Measurements from ENCODE around the gene TMEM236.

The TMEM236 gene

DNA sequence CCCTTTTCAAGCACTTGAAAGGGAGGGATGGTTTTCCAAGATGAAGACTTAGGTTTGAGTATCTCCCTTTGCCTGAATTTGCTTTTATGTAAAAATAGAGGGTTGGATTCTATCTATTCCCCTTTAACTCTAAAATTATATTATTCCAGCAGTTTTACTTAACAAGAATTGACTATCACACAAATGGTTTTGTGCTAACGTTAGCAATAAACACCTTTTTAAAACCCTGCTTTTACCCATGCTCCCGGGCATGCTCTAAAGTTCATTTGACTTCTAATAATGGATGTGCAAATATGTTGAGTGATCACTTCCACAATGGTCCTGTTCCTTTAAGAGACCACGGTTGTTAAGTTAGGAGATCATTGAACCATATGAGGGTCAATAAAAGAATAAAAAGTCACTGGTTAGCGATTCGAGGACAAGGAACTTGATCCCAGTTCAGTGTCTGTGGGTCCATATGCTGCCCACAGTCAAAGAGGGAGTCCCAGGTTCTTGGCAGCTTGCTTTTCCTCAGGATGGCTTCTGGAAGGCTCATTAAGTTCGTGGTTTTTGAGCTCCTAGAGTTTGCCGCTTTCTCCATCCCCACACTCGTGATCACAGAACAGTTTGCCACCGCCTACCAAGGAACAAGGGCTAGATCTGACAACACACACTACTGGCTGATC is at the start of gene TMEM236:
TMEM236 (plus strand) TSS at position 421 of the 665 bp plus-strand sequence; CDS start at position 516, 95 bp downstream.
- in situ Hi-C loops (cut with MboI; ENCODE audit: low sequenced_read_pairs, unreplicated experiment), result no loop called here
- TF ChIP-seq, protein P1, sequence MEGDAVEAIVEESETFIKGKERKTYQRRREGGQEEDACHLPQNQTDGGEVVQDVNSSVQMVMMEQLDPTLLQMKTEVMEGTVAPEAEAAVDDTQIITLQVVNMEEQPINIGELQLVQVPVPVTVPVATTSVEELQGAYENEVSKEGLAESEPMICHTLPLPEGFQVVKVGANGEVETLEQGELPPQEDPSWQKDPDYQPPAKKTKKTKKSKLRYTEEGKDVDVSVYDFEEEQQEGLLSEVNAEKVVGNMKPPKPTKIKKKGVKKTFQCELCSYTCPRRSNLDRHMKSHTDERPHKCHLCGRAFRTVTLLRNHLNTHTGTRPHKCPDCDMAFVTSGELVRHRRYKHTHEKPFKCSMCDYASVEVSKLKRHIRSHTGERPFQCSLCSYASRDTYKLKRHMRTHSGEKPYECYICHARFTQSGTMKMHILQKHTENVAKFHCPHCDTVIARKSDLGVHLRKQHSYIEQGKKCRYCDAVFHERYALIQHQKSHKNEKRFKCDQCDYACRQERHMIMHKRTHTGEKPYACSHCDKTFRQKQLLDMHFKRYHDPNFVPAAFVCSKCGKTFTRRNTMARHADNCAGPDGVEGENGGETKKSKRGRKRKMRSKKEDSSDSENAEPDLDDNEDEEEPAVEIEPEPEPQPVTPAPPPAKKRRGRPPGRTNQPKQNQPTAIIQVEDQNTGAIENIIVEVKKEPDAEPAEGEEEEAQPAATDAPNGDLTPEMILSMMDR (IDR thresholded peaks at IDR 0.05; ENCODE audit: borderline replicate concordance, control extremely low read depth, extremely low read depth, insufficient read depth, missing control alignments), result no peak
- DNase-seq (ENCODE audit: low spot score), result no peak

GRCh38 chr10:17703706-17704105 is 48.3 kb upstream of the TMEM236 start:
- DNase-seq (ENCODE audit: low spot score), result no peak
- TF ChIP-seq, protein P1 (IDR thresholded peaks at IDR 0.05; ENCODE audit: borderline replicate concordance, control extremely low read depth, extremely low read depth, insufficient read depth, missing control alignments), result no peak
- in situ Hi-C loops (cut with MboI; ENCODE audit: low sequenced_read_pairs, unreplicated experiment), result no loop called here

DNA sequence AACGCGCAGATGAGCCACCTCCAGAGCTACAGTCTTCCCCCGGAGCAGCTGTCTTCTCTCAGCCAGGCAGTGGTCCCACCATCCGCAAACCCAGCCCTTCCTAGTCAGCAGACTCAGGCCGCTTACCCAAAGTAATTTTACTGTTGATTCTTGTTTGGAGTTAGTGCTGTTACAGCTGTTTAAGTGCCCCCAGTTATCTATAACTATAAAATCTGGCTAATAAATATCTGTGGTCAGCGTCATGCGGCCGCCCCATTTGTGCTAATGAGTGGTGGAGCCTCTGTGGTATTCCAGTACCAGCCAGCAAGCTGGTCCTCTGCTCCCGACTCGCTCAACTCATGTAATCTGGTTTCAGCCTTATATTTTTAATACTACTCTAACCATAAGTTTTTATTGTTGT is 43.2 kb upstream of the TMEM236 start:
- DNase-seq (ENCODE audit: low spot score), result no peak
- TF ChIP-seq, protein P1 (IDR thresholded peaks at IDR 0.05; ENCODE audit: borderline replicate concordance, control extremely low read depth, extremely low read depth, insufficient read depth, missing control alignments), result no peak
- in situ Hi-C loops (cut with MboI; ENCODE audit: low sequenced_read_pairs, unreplicated experiment), result no loop called here

DNA sequence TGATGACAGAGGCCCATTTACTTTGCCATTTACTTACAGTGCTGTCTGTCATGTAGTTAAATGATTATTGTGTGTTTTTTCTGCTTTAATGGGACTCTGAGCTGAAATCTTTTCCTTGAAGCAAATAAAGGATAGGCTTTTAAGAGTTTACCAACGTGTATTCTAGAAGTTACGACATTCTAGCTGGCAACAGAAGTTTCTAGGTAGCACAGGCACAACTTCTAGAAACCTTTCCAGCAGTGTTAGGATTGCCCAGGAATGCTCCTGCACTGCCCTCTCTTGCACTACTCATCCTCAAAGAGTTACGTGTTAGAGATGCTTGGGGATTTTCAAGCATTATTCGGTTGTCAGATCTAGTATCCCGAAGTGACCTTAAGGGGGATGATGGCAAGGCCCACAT is 42.5 kb upstream of the TMEM236 start:
- in situ Hi-C loops (cut with MboI; ENCODE audit: low sequenced_read_pairs, unreplicated experiment), result no loop called here
- TF ChIP-seq, protein P1 (IDR thresholded peaks at IDR 0.05; ENCODE audit: borderline replicate concordance, control extremely low read depth, extremely low read depth, insufficient read depth, missing control alignments), result no peak
- DNase-seq (ENCODE audit: low spot score), result no peak

DNA sequence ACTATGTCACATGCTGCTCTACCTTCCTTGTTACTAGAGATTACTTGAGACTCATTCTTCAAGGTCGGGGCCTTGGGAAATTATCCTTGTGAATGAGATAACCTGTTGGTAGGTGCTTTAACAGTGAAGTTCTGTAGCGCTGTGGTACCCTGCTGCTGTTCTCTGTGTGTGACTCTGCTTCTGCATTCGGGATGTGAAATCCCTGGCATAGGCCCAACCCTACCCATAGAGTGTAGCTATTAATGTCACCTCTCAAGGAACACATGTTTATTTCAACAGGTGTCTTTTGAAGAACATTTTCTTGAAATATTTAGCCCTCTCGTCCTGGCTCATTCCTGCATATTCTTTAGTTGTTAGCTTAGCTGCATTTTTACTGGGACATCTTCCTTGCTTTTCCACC is 41.8 kb upstream of the TMEM236 start:
- no peak for DNase-seq (ENCODE audit: low spot score)
- TF ChIP-seq, protein P1 (IDR thresholded peaks at IDR 0.05; ENCODE audit: borderline replicate concordance, control extremely low read depth, extremely low read depth, insufficient read depth, missing control alignments), result no peak
- in situ Hi-C loops (cut with MboI; ENCODE audit: low sequenced_read_pairs, unreplicated experiment), result no loop called here

DNA sequence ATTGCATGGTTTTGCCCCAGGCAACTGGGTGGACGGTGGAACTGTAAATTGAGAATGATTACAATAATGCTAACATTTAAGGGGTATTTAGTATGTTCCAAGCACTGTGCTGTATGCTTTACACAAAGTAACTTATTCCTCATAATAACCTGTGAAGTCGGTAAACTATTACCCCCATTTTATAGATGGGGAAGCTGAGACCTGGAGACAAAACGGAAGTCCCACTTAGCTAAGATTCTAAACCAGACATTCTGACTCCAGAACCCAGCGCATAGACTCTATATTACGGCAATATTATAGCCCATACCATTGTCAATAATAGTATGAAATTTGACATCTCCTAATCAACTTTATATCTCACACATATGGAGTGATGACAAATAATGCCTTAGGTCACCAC is 39.9 kb upstream of the TMEM236 start:
- in situ Hi-C loops (cut with MboI; ENCODE audit: low sequenced_read_pairs, unreplicated experiment), result no loop called here
- TF ChIP-seq, protein P1 (IDR thresholded peaks at IDR 0.05; ENCODE audit: borderline replicate concordance, control extremely low read depth, extremely low read depth, insufficient read depth, missing control alignments), result no peak

More for the DNA sequence above, 39.9 kb upstream of the TMEM236 start:
- DNase-seq (ENCODE audit: low spot score), result no peak
